Fibroblast of mammary gland (primary cell): Measurements from ENCODE around the gene ORC3.

Source experiments
- DNase-seq: peaks from one replicate; pipeline ENCODE4 v3.0.0-alpha.2; 2010; ENCODE audit warnings: low read depth
- H3K4me3 ChIP-seq: 2 replicates; pipeline ENCODE4 v1.5.1; 2011; ENCODE audit warnings: low read depth, mild to moderate bottlenecking, low read length, moderate library complexity; ENCODE audit not compliant: control insufficient read depth
- CTCF ChIP-seq: conservative IDR thresholded peaks from 2 replicates; pipeline ENCODE4 v1.5.1; 2011; ENCODE audit warnings: low read depth, low read length, inconsistent platforms; ENCODE audit not compliant: control insufficient read depth, insufficient read depth

The ORC3 gene

GRCh38 chr6:87573307-87574024 lies 16.5 kb upstream of the ORC3 start:
- no peak for TF ChIP-seq CTCF
- no peak for DNase-seq

GRCh38 chr6:87574237-87574804 lies 15.6 kb upstream of the ORC3 start:
- TF ChIP-seq CTCF = no peak

More at GRCh38 chr6:87573307-87574024, 16.5 kb upstream of the ORC3 start:
- no peak overlapping the region for H3K4me3 ChIP-seq

GRCh38 chr6:87575423-87575822 lies 14.5 kb upstream of the ORC3 start:
- TF ChIP-seq CTCF = no peak
- H3K4me3 ChIP-seq = no peak overlapping the region
- no peak for DNase-seq

More at GRCh38 chr6:87574237-87574804, 15.6 kb upstream of the ORC3 start:
- no peak overlapping the region for H3K4me3 ChIP-seq
- no peak for DNase-seq

GRCh38 chr6:87583822-87584221 lies 6.1 kb upstream of the ORC3 start:
- DNase-seq = no peak
- no peak for TF ChIP-seq CTCF

GRCh38 chr6:87586371-87587077 lies 3.4 kb upstream of the ORC3 start:
- no peak for DNase-seq
- no peak overlapping the region for H3K4me3 ChIP-seq
- no peak for TF ChIP-seq CTCF

More at GRCh38 chr6:87583822-87584221, 6.1 kb upstream of the ORC3 start:
- no peak overlapping the region for H3K4me3 ChIP-seq

- DNase-seq = peak; percentile 51
- TF ChIP-seq CTCF = no peak
- H3K4me3 ChIP-seq = peak overlapping the region; percentile 68
Measured at GRCh38 chr6:87588756-87589407, 1.1 kb upstream of the ORC3 start.
